Ecto neural progenitor cell (in vitro differentiated cells): ENCODE results near the gene AGBL3.

Experiments
- DNase-seq: peaks from one replicate; pipeline ENCODE4 v3.0.0-alpha.2; 2018; ENCODE audit warnings: low spot score

AGBL3 gene

GRCh38 chr7:135147899-135148721 lies 161.8 kb downstream of the AGBL3 start, which contains the start of gene TMEM140:
Gene TMEM140 (plus strand): TSS chr7:135148072. CDS start chr7:135164442, 16,370 bp downstream.
- no peak for DNase-seq

GRCh38 chr7:135150072-135150782 lies 163.9 kb downstream of the AGBL3 start:
- DNase-seq = no peak

GRCh38 chr7:135151132-135151531 lies 164.8 kb downstream of the AGBL3 start:
- DNase-seq = no peak

DNA sequence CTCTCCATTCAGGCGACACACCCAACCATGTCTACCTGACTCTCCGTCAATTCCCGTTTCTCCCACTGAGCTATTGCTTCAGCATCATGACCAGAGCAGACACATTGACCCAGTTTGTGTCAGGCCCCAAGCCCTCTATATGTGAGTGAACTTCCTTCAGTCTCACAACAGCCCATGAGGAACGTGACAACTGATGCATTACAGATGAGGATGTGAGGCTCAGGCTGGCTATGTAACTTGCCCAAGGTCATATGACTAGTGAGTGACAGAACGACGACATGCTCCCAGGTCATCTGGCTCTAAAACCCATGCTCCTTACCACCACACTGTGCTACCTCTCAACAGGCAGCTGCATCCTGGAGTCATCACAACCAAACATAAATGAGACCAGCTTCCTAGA lies 165.2 kb downstream of the AGBL3 start:
- DNase-seq = no peak

- no peak for DNase-seq
Measured at GRCh38 chr7:135152442-135152841, 166.1 kb downstream of the AGBL3 start.

DNA sequence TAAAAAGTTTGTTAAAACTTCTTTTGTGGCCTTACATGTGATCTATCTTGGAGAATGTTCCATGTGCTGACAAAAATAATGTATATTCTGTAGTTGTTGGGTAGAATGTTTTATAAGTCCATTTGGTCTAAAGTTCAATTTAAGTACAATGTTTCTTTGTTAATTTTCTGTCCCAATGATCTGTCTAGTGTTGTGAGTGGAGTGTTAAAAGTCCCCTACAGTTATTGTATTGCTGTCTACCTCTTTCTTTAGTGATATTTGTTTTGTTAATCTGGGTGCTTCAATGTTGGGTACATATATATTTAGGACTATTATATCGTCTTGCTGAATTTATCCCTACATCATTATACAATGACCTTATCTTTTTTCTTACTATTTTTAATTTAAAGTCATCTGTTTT lies 168.4 kb downstream of the AGBL3 start:
- no peak for DNase-seq

DNA sequence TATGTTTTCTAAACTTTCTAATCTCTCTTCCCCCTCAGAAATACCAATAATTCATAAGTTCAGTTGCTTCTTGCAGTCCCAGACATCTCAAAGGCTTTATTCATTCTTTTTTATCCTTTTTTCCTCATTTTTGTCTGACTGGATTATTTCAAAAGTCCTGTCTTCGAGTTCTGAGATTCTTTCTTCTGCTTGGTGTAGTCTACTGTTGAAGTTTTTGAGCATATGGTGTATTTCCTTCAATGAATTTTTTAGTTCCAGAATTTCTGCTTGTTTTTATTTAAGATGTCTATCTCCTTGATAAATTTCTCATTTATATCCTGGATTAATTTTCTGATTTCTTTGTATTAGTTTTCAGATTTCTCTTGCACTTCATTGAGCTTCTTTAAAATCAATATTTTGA lies 170.0 kb downstream of the AGBL3 start:
- no peak for DNase-seq

- no peak for DNase-seq
Measured at GRCh38 chr7:135158141-135158655, 171.9 kb downstream of the AGBL3 start.

GRCh38 chr7:135158874-135159273 lies 172.6 kb downstream of the AGBL3 start:
- DNase-seq = no peak

DNA sequence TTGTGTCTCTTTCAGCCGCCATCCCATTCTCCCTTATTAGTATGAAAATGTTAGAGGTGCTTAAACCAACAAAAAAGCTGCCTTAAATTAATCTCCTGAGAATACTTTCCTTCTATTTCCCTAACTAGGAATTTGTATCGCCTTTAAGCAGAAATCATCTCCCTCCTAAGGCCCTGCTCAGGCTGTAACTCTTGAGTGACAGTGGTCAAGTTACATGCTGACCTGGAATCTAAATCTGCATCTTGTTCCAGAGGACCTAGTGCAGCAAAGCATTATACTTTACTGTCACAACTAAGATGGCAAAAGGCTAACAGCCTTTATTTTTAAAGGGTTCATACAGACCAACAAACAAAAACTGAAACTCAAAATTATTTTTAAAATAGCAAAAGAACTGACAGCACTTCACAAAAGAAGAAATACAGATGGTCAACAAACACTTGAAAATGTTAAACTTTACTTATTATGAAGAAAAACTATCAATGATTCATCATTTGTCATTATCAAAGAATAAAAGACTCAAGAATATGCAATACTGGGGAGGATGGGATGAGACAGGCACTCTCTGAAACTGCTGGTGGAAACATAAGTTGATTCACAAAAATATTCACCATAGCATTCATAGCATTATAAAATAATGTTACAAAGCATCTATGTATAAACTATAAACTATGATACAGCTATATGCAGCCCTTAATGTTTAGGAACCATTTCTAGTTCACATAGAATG lies 173.2 kb downstream of the AGBL3 start:
- no peak for DNase-seq

GRCh38 chr7:135160098-135160857 lies 174.0 kb downstream of the AGBL3 start:
- no peak for DNase-seq

GRCh38 chr7:135160858-135161653 lies 174.7 kb downstream of the AGBL3 start:
- DNase-seq = no peak

GRCh38 chr7:135161669-135162068 lies 175.4 kb downstream of the AGBL3 start:
- no peak for DNase-seq

DNA sequence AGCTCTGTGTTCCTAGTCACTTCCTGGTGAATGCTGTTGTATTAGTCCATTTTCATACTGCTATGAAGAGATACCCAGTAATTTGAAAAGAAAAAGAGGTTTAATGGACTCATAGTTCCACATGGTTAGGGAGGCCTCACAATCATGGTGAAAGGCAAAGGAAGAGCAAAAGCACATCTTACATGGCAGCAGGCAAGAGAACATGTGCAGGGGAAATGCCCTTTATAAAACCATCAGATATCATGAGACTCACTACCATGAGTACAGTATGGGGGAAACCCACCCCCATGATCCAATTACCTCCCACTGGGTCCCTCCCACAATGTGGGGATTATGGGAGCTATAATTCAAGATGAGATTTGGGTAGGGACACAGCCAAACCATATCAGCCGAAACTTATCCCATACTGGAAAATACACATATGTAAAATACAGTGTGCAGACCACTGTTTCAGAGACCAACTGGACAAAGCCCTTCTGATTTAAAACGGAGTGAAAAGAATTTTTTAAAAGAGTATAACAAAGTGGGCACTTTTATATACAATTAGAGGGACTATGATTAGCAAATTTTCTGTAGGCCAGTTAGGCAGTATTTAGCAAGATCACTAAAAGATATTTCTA lies 176.2 kb downstream of the AGBL3 start:
- DNase-seq = no peak

GRCh38 chr7:135164357-135165061 lies 178.2 kb downstream of the AGBL3 start:
- DNase-seq = no peak

DNA sequence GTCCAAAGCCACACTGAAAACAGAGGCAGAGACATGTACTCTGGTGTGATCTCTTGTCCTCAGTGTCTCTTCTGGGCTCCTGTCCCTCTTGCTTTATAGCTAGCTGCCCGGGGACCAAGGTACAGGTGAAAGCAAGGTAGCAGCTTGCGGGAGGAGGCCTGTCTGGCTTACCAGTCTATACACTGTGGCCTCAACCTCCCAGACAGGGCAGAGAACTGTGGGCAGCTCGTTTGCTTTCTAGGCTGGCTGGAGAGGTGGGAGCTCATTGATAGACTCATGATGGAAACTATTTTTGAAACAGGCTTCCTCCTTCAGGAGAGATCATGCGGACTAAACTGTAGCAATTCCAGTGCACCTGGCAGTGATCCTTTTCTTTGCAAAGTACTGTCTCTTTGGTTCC lies 179.6 kb downstream of the AGBL3 start:
- DNase-seq = no peak

GRCh38 chr7:135166338-135166990 lies 180.2 kb downstream of the AGBL3 start:
- no peak for DNase-seq

DNA sequence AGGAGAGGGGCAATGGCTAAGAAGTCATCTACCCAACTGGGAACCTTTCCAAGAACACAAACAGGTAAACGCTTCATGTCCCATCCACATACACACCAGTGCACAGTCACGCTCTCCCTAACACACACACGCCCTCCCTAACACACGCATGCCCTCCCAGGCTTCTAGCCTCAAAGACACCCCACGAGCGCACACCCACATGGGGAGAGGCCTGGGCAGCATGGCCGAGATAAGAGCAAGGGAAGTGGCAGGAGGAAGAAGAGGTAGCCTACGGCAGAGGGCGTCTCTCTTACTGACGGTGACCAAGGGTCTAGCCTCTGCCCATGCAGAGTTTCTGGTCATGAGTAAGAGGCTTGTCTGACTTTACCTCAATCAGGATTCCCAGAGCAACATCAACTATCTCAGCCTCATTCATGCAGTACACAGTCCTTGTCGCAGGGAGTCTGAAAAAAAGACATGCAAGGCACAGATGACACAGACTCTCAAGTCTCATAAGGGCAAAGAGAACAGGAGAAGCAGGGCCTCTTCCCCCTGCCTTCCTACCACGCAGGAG lies 181.1 kb downstream of the AGBL3 start:
- DNase-seq = no peak

DNA sequence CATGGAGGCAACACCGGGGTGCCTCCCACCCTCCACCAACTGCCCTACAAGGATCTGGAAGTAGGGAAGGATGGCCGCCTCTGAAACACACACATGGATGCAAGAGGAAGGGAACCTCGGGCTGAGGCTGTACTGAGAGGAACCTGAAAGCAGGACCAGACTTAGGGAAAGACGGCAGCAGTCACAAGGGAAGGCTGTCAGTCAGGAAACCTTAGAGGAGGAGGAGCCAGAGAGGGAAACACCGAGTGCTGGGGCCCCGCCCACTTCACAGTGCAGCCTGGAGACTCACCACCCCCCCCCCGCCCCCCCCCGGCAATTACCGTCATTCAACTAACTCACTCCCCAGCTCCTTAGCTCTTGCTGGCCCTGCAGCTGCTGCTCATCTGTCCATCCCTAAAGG lies 181.7 kb downstream of the AGBL3 start:
- no peak for DNase-seq
